GM12892 (cell line): ENCODE data around the gene CEMIP2.

ENCODE experiments used
- POLR2A ChIP-seq: IDR thresholded peaks from 2 replicates; pipeline ENCODE4 v1.6.1; 2011; ENCODE audit warnings: low read depth, low read length, control low read depth
- POLR2AphosphoS5 ChIP-seq: IDR thresholded peaks from 2 replicates; pipeline ENCODE4 v1.6.1; 2011; ENCODE audit warnings: low read depth, low read length, control low read depth
- TAF1 ChIP-seq: IDR thresholded peaks from 2 replicates; pipeline ENCODE4 v1.6.1; 2011; ENCODE audit warnings: low read depth, mild to moderate bottlenecking, control low read depth, low read length, borderline replicate concordance

- TF ChIP-seq POLR2A (no peak), POLR2AphosphoS5 (no peak), TAF1 (no peak)
Observed at GRCh38 chr9:71663931-71664459, 104.3 kb downstream of the CEMIP2 start.
